ENCODE data around the gene TMEM51. TPM values are rescaled to one million over a fixed set of nuclear protein-coding genes. Genes with fewer than 3 reads are reported as not detected.

Gene TMEM51
- total RNA-seq, 1 donor from 2014 or later = 4.1 TPM

DNA sequence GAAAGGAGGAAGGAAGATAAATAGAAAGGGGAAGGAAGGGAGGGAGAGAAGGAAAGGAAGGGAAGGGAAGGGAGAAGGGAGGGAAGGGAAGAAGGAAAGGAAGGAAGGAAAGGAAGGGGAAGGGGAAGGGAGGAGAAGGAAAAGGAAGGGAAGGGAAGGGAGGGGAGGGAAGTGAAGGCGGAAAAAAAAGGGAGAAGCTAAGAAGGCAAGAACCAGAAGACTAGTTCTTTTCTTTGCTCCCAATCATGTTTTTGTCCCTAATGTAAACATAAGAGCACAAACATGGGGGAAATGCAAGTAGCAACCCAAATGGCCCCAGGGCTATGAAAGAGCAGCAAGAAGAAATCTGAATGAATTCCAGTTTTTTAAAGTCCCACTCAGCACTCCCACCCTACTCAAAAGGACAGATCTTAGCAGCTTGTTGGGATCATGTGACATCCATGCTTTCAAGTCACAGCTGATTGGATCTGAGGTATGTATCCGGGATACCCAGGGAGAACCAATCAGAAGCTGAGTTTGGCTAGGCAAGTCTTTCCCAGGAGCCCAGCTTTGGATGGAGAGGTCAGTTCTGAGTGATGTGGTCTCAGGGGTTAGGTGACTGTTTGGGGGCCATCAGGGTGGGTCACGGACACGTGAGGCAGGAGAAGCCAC is 69.2 kb downstream of the TMEM51 start:
- DNase-seq = no peak
- TF ChIP-seq, protein P1, sequence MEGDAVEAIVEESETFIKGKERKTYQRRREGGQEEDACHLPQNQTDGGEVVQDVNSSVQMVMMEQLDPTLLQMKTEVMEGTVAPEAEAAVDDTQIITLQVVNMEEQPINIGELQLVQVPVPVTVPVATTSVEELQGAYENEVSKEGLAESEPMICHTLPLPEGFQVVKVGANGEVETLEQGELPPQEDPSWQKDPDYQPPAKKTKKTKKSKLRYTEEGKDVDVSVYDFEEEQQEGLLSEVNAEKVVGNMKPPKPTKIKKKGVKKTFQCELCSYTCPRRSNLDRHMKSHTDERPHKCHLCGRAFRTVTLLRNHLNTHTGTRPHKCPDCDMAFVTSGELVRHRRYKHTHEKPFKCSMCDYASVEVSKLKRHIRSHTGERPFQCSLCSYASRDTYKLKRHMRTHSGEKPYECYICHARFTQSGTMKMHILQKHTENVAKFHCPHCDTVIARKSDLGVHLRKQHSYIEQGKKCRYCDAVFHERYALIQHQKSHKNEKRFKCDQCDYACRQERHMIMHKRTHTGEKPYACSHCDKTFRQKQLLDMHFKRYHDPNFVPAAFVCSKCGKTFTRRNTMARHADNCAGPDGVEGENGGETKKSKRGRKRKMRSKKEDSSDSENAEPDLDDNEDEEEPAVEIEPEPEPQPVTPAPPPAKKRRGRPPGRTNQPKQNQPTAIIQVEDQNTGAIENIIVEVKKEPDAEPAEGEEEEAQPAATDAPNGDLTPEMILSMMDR (IDR thresholded peaks at IDR 0.05; ENCODE audit: borderline replicate concordance) = no peak
- H3K27me3 ChIP-seq (ENCODE audit: low read depth) = no peaks in the 10 kb centered on the region

DNA sequence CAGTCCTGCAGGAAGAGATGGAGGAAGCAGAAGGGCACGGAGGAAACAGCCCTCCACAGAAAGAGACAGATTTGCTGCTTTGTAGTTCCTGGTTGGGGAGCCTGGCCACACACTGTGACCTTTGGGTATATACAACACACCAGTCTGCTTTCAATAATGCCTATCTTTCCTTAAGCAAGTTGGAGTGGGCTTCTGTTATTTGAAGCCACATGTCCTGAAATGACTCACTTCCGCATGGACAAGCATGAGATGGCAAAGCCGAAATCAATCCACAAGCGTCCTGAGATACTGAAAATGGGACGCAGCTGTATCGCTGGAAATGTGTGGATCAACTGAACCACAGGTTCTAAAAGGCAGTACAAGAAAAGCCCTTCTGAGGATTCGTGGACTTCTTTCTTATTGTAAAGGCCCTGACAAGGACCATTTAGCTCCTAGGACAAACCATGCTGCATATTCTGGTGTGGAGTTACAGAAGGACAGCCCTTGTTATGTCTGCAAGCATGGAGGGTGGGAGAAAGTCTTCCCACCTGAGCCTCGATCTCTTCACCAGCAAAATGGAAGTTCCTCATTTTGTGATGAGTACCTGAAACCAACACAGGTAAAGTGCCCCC is 70.8 kb downstream of the TMEM51 start:
- no peaks in the 10 kb centered on the region for H3K27me3 ChIP-seq (ENCODE audit: low read depth)
- H3K4me3 ChIP-seq = no peak overlapping the region
- peaks cover 6% of the 10 kb centered on the region for H3K36me3 ChIP-seq
- no peak for DNase-seq
- H3K4me1 ChIP-seq = peaks cover 14% of the 10 kb centered on the region
- TF ChIP-seq, protein P1 (IDR thresholded peaks at IDR 0.05; ENCODE audit: borderline replicate concordance) = no peak
- no peaks in the 10 kb centered on the region for H3K9me3 ChIP-seq (replicated peaks)
- peak overlapping the region; percentile 36 for H3K27ac ChIP-seq (replicated peaks)
- intact Hi-C loops (cut with micrococcal nuclease) = no loop called here

More for the DNA sequence above, 69.2 kb downstream of the TMEM51 start:
- H3K36me3 ChIP-seq = peaks cover 8% of the 10 kb centered on the region
- no peak overlapping the region for H3K27ac ChIP-seq (replicated peaks)
- H3K9me3 ChIP-seq (replicated peaks) = no peaks in the 10 kb centered on the region
- no peak overlapping the region for H3K4me3 ChIP-seq
- intact Hi-C loops (cut with micrococcal nuclease) = no loop called here
- peaks cover 22% of the 10 kb centered on the region for H3K4me1 ChIP-seq

DNA sequence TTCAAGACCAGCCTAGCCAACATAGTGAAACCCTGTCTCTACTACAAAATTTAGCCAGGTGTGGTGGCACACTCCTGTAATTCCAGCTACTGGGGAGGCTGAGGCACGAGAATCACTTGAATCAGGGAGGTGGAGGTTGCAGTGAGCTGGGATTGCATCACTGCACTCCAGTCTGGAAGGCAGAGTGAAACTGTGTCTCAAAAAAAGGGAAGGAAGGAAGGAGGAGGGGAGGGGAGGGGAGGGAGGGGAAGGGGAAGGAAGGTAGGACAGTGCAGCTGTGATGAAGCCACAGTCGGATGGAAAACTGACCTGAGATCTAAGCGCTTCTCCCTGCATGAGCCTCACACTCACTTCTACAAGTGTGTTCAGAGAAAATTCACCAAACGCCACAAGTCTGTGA is 71.4 kb downstream of the TMEM51 start:
- Histone ChIP-seq H3K9me3 (replicated peaks) (no peaks in the 10 kb centered on the region), H3K4me1 (peaks cover 14% of the 10 kb centered on the region), H3K36me3 (peaks cover under 1% of the 10 kb centered on the region), H3K27ac (replicated peaks) (peak overlapping the region; percentile 66), H3K27me3 (ENCODE audit: low read depth) (no peaks in the 10 kb centered on the region), H3K4me3 (no peak overlapping the region)
- no peak for DNase-seq
- intact Hi-C loops (cut with micrococcal nuclease) = no loop called here
- TF ChIP-seq, protein P1 (IDR thresholded peaks at IDR 0.05; ENCODE audit: borderline replicate concordance) = no peak

DNA sequence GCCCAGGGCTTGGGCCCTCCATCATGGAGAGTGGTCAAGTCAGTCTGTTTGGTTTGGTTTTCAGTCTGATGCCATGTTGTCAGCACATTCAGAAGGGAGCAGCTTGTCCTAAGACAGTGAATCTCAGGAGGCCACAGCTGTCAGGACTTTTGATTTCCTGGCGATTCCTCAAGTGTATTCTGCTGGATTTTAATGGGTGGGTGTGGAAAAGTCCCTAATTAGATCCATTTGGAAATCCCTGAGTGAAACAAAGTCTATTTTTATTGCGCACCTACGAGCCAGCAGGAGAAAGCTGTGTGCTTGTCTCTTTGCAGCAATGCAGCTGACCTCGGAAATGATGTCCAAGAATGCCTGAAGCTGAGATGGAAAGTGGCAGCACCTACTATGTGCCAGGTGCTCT is 71.9 kb downstream of the TMEM51 start:
- H3K9me3 ChIP-seq (replicated peaks) = no peaks in the 10 kb centered on the region
- no peaks in the 10 kb centered on the region for H3K27me3 ChIP-seq (ENCODE audit: low read depth)
- no peaks in the 10 kb centered on the region for H3K36me3 ChIP-seq
- H3K4me3 ChIP-seq = no peak overlapping the region
- intact Hi-C loops (cut with micrococcal nuclease) = no loop called here
- peak overlapping the region; percentile 66 for H3K27ac ChIP-seq (replicated peaks)
- DNase-seq = no peak
- peaks cover 14% of the 10 kb centered on the region for H3K4me1 ChIP-seq
- TF ChIP-seq, protein P1 (IDR thresholded peaks at IDR 0.05; ENCODE audit: borderline replicate concordance) = no peak

DNA sequence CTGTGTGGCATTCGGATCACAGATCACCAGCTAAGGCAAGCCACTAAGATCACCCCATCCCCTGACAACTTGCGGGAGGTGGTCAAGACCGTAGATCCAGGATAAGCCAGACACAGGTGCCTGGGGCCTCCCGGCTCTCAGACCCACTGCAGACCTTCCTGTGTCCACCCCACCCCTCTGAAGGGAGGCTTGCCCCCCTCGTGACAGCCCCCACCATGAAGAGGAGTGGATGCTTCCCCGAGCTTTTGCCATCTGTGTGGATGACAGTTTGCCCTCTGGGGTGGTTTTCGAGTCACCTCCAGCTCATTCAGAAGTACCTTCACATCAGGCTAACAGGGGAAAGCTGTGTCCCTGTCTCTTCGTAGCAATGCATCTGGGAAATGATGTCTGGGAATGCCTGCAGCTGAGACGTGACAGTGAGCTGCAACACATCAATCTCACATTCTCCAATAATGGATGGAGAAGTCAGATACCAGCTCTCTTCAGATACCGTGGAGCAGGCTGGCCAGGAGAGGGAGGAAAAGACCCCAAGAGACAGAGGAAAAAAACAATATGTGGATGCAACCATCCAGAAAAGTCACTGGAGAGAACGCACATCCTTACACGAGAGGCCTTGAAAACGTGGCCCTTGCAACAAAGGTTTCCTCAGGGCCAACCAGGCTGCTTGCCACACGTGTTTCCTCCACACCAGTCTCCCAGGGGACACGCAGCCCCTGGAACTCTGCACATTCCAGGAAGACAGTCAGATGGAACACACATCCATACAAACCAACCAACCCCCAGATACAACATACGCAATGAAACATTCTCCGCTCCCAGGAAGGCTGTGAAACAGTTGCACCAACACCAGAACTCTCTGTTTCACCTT is 73.1 kb downstream of the TMEM51 start:
- intact Hi-C loops (cut with micrococcal nuclease) = no loop called here
- Histone ChIP-seq H3K27me3 (ENCODE audit: low read depth) (no peaks in the 10 kb centered on the region), H3K4me3 (no peak overlapping the region), H3K27ac (replicated peaks) (peak overlapping the region; percentile 66), H3K9me3 (replicated peaks) (no peaks in the 10 kb centered on the region), H3K4me1 (peaks cover 14% of the 10 kb centered on the region), H3K36me3 (no peaks in the 10 kb centered on the region)
- TF ChIP-seq, protein P1 (IDR thresholded peaks at IDR 0.05; ENCODE audit: borderline replicate concordance) = no peak
- DNase-seq = no peak
